Trophoblast cell (in vitro differentiated cells and primary cell): ENCODE data around the gene BLOC1S4.

Experiments used
- DNase-seq, 2 donors: peaks; one replicate each; pipeline ENCODE4 v3.0.0-alpha.2; 2016
- H2AFZ ChIP-seq: 2 replicates; pipeline ENCODE4 v1.6.1; 2013; ENCODE audit warnings: low read length, moderate library complexity, mild to moderate bottlenecking; ENCODE audit not compliant: insufficient read depth, poor library complexity
- H2AK5ac ChIP-seq: 2 replicates; pipeline ENCODE4 v1.6.1; 2013; ENCODE audit warnings: mild to moderate bottlenecking, low read length
- H2BK120ac ChIP-seq: 2 replicates; pipeline ENCODE4 v1.6.1; 2013; ENCODE audit warnings: low read length, mild to moderate bottlenecking, moderate library complexity; ENCODE audit not compliant: insufficient read depth, poor library complexity
- H2BK12ac ChIP-seq: 2 replicates; pipeline ENCODE4 v1.6.1; 2013; ENCODE audit warnings: mild to moderate bottlenecking, low read length, moderate library complexity
- H2BK5ac ChIP-seq: 2 replicates; pipeline ENCODE4 v1.6.1; 2013; ENCODE audit warnings: low read length, low read depth, moderate library complexity, mild to moderate bottlenecking; ENCODE audit not compliant: poor library complexity
- H3K14ac ChIP-seq: 2 replicates; pipeline ENCODE4 v1.6.1; 2013; ENCODE audit warnings: mild to moderate bottlenecking, low read length
- H3K18ac ChIP-seq: 2 replicates; pipeline ENCODE4 v1.6.1; 2013; ENCODE audit warnings: mild to moderate bottlenecking, low read length
- H3K23ac ChIP-seq: 2 replicates; pipeline ENCODE4 v1.6.1; 2013; ENCODE audit warnings: low read length
- H3K27ac ChIP-seq: 2 replicates; pipeline ENCODE4 v1.5.1; 2013; ENCODE audit warnings: low read depth, mild to moderate bottlenecking, inconsistent platforms, low read length, moderate library complexity
- H3K27me3 ChIP-seq: 2 replicates; pipeline ENCODE4 v1.6.1; 2013; ENCODE audit warnings: inconsistent platforms, mild to moderate bottlenecking, low read length, moderate library complexity; ENCODE audit not compliant: insufficient read depth
- H3K36me3 ChIP-seq, 2 experiments: 1 replicate in 1 of 2; 2 replicates in 1 of 2; pipeline ENCODE4 v1.6.1; 2013; ENCODE audit warnings: low read length in 2 of 2, mild to moderate bottlenecking in 2 of 2, moderate library complexity in 1 of 2; ENCODE audit not compliant: insufficient read depth in 2 of 2, control insufficient read depth in 1 of 2
- H3K4ac ChIP-seq: 2 replicates; pipeline ENCODE4 v1.6.1; 2013; ENCODE audit warnings: low read depth, mild to moderate bottlenecking, low read length, moderate library complexity
- H3K4me1 ChIP-seq, 2 experiments: 1 replicate in 1 of 2; 2 replicates in 1 of 2; pipeline ENCODE4 v1.6.1; 2013; ENCODE audit warnings: low read length in 2 of 2, mild to moderate bottlenecking in 2 of 2, moderate library complexity in 1 of 2; ENCODE audit not compliant: insufficient read depth in 2 of 2, control insufficient read depth in 1 of 2
- H3K4me2 ChIP-seq: 2 replicates; pipeline ENCODE4 v1.6.1; 2013; ENCODE audit warnings: inconsistent platforms, mild to moderate bottlenecking, low read length, moderate library complexity
- H3K4me3 ChIP-seq: 2 replicates; pipeline ENCODE4 v1.5.1; 2013; ENCODE audit warnings: mild to moderate bottlenecking, low read depth, low read length, inconsistent platforms
- H3K79me1 ChIP-seq: one replicate; pipeline ENCODE4 v1.6.1; 2013; ENCODE audit warnings: low read length
- H3K79me2 ChIP-seq: 2 replicates; pipeline ENCODE4 v1.6.1; 2013; ENCODE audit warnings: low read length, mild to moderate bottlenecking; ENCODE audit not compliant: control insufficient read depth, insufficient read depth, poor library complexity
- H3K9ac ChIP-seq: 2 replicates; pipeline ENCODE4 v1.6.1; 2013; ENCODE audit warnings: mild to moderate bottlenecking, low read length
- H3K9me3 ChIP-seq: 2 replicates; pipeline ENCODE4 v1.6.1; 2013; ENCODE audit warnings: low read depth, mild to moderate bottlenecking, control low read depth, inconsistent platforms, low read length; ENCODE audit not compliant: insufficient read depth
- H4K12ac ChIP-seq: 2 replicates; pipeline ENCODE4 v1.6.1; 2013; ENCODE audit warnings: low read depth, mild to moderate bottlenecking, low read length, moderate library complexity
- H4K8ac ChIP-seq: 2 replicates; pipeline ENCODE4 v1.6.1; 2013; ENCODE audit warnings: low read depth, mild to moderate bottlenecking, low read length, moderate library complexity
- H4K91ac ChIP-seq: one replicate; pipeline ENCODE4 v1.6.1; 2013; ENCODE audit warnings: low read depth, mild to moderate bottlenecking, low read length, moderate library complexity
- WGBS: extraction: QIAGEN DNeasy Blood & Tissue Kit; methylation state at CpG from one replicate; pipeline ENCODE4 v1.1.7; 2013; ENCODE audit warnings: missing lambda C conversion rate; ENCODE audit not compliant: insufficient read length, insufficient coverage; ENCODE audit errors: extremely low coverage; 5-methylcytosine and 5-hydroxymethylcytosine counted together

Gene BLOC1S4

DNA sequence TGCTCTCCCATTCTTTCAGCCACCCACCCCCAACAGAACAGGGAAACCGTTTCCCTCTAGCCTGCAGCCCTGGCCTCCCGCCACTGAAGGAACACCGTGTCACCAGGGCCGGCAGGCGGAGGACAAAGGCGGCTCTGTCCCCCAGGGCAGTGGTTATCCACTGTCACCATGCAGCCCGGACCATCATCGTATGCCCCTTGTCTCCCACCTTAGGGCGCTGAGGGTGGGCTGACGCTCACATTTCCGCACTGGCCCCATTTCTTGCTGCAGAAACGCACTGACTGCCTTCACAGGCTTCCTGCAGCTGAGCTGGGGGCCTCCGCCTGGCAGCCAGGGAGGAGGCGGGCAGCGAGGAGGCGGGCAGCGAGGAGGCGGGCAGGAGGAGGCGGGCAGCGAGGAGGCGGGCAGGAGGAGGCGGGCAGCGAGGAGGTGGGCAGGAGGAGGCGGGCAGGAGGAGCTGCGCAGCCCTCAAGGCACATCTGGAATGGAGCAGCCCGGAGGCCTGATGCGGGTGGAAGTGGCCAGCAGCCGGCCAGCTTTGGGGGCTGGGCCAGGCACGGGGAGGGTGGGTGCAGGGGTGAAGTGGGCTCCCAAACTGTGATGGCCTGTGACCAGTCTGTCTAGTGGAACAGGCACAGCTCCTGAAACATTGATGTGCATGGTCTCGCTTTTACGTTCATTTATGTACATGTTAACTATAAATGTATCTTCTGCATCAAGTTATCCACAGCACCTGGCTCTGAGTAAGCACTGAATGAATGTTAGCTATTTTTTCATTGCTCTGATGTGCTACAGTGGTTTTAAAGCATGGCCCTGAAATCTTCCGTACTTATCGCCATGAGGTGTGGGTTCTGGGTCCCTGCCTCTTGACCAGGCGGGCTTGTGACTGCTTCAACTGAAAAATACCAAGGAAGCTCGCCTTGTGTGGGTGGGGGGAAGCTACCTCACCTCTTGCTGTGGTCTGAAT is 46.0 kb downstream of the BLOC1S4 start:
- no peak overlapping the region for H2BK120ac ChIP-seq
- no peak overlapping the region for H4K8ac ChIP-seq
- H4K12ac ChIP-seq = no peak overlapping the region
- no peak overlapping the region for H3K4ac ChIP-seq
- no peak overlapping the region for H3K4me3 ChIP-seq
- no peak overlapping the region for H2AK5ac ChIP-seq
- H3K4me2 ChIP-seq = no peak overlapping the region
- no peak overlapping the region for H3K18ac ChIP-seq
- no peaks in the 10 kb centered on the region for H3K79me1 ChIP-seq
- H3K79me2 ChIP-seq = no peaks in the 10 kb centered on the region
- peak overlapping the region; percentile 11 for H4K91ac ChIP-seq
- H2BK12ac ChIP-seq = no peak overlapping the region
- H2BK5ac ChIP-seq = no peak overlapping the region
- peak; percentile 66 to 89 for DNase-seq
- no peak overlapping the region for H3K27ac ChIP-seq
- no CpG with 5 or more reads among the region's 35 CpGs for WGBS
- no peaks in the 10 kb centered on the region for H3K36me3 ChIP-seq
- H3K9me3 ChIP-seq = no peaks in the 10 kb centered on the region
- no peak overlapping the region for H3K14ac ChIP-seq
- no peak overlapping the region for H3K9ac ChIP-seq
- H3K27me3 ChIP-seq = no peaks in the 10 kb centered on the region
- H3K23ac ChIP-seq = no peak overlapping the region
- H3K4me1 ChIP-seq = peaks cover 0 to 10% of the 10 kb centered on the region in 2 experiments
- no peak overlapping the region for H2AFZ ChIP-seq

DNA sequence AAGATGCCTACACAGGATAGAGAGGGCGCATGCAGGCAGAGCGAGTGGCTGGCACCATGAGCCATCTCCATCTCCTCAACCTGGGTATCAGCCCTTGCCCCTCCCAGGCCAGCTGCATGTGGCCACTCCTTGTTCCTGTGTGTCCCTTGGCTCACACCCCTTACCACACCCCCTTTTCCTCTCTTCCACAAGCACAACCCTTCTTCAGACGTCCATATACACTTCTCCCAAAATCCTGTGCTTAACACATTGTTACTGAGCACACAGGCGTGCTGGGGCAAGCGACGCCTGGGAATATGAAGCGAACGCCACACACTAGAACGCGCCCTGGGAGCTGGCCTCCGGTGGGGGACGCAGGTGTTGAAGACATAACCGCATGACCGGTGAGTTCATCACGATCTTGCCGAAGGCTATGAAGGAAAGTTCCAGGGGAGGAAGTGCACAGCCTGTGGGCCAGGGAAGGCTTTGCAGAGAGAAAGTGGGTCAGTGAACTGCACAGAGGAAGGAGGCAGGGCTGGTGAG is 47.4 kb downstream of the BLOC1S4 start:
- WGBS = no CpG with 5 or more reads among the region's 16 CpGs
- Histone ChIP-seq H3K4me1 (peaks cover 3 to 12% of the 10 kb centered on the region in 2 experiments), H2AK5ac (no peak overlapping the region), H3K23ac (peak overlapping the region; percentile 17), H3K4ac (no peak overlapping the region), H3K9me3 (no peaks in the 10 kb centered on the region), H2BK12ac (no peak overlapping the region), H4K8ac (no peak overlapping the region), H3K9ac (no peak overlapping the region), H3K79me2 (no peaks in the 10 kb centered on the region), H3K27me3 (no peaks in the 10 kb centered on the region), H2BK5ac (no peak overlapping the region), H3K4me2 (no peak overlapping the region), H3K18ac (peak overlapping the region; percentile 22), H3K14ac (no peak overlapping the region), H4K91ac (no peak overlapping the region), H4K12ac (no peak overlapping the region), H3K36me3 (no peaks in the 10 kb centered on the region), H3K79me1 (no peaks in the 10 kb centered on the region), H2BK120ac (no peak overlapping the region), H3K4me3 (peak overlapping the region; percentile 6), H2AFZ (no peak overlapping the region), H3K27ac (no peak overlapping the region)
- peak; percentile 92 to 99 for DNase-seq

DNA sequence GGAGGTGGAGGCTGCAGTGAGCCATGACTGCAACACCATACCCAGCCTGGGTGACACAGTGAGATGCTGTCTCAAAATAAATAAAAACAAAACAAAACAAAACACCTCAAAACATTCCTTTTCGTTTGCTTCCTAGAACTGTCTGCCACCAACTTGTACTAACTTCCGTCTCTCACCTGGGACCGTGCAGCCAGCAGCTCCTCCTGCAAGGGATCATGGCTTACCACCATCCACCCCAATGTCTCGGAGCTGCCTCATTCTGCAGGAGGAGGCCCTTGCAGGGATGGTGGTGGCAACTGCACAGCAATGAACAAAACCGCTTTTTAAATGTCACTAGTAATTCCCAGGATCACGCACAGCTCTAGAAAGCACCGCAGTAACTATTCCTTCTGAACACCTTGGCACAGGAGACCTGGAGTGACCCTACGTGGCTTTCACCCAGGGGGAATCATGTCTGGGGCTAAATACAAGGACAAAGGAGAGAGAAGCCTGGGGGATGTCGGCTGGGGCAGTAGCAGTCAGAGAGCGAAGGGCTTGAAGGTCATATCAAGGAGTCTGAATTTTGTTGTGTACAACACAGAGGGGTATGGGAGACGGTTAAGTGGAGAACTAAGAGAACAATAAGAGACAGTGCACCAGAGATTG is 49.1 kb downstream of the BLOC1S4 start:
- Histone ChIP-seq H2BK5ac (no peak overlapping the region), H2BK12ac (no peak overlapping the region), H3K9ac (no peak overlapping the region), H3K23ac (no peak overlapping the region), H2BK120ac (no peak overlapping the region), H3K4me1 (peaks cover 6% of the 10 kb centered on the region in 2 experiments), H3K79me2 (no peaks in the 10 kb centered on the region), H2AK5ac (no peak overlapping the region), H3K36me3 (no peaks in the 10 kb centered on the region), H2AFZ (no peak overlapping the region), H3K9me3 (no peaks in the 10 kb centered on the region), H3K27ac (no peak overlapping the region), H4K8ac (no peak overlapping the region), H3K4ac (no peak overlapping the region), H3K4me2 (no peak overlapping the region), H3K18ac (no peak overlapping the region), H3K14ac (no peak overlapping the region), H3K4me3 (no peak overlapping the region), H4K12ac (no peak overlapping the region), H3K27me3 (no peaks in the 10 kb centered on the region), H3K79me1 (no peaks in the 10 kb centered on the region), H4K91ac (no peak overlapping the region)
- no CpG with 5 or more reads among the region's 11 CpGs for WGBS
- no peak for DNase-seq

DNA sequence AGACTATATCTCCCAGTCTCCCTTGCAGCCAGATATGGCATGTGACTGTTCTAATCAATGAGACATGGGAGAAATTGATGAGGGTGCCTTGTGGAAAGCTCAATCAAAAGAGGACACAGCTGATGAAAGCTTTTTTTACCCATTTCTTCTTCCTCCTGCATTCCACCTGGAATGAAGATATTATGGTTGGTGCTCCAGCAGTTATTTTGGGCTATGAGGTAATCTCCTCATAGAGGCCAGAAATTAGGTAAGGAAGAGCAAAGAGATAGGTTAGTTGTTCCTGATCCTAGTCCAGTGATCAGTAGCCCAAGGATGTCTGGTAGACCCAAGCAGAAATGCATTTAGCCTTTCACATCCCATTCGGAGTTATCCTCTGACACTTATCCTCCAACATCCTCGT is 49.7 kb downstream of the BLOC1S4 start:
- H3K4me3 ChIP-seq = no peak overlapping the region
- no peaks in the 10 kb centered on the region for H3K27me3 ChIP-seq
- H3K27ac ChIP-seq = no peak overlapping the region
- DNase-seq = no peak
- H4K12ac ChIP-seq = no peak overlapping the region
- H3K4me1 ChIP-seq = peaks cover 8 to 10% of the 10 kb centered on the region in 2 experiments
- H3K14ac ChIP-seq = no peak overlapping the region
- H2BK5ac ChIP-seq = no peak overlapping the region
- H3K4me2 ChIP-seq = no peak overlapping the region
- H3K9me3 ChIP-seq = no peaks in the 10 kb centered on the region
- no peaks in the 10 kb centered on the region for H3K36me3 ChIP-seq
- no CpG with 5 or more reads among the region's 2 CpGs for WGBS
- no peak overlapping the region for H2AFZ ChIP-seq
- H3K23ac ChIP-seq = no peak overlapping the region
- no peak overlapping the region for H4K8ac ChIP-seq
- no peak overlapping the region for H2AK5ac ChIP-seq
- H3K79me1 ChIP-seq = no peaks in the 10 kb centered on the region
- H3K4ac ChIP-seq = no peak overlapping the region
- no peak overlapping the region for H4K91ac ChIP-seq
- no peak overlapping the region for H2BK12ac ChIP-seq
- H3K9ac ChIP-seq = no peak overlapping the region
- no peak overlapping the region for H3K18ac ChIP-seq
- H2BK120ac ChIP-seq = no peak overlapping the region
- no peaks in the 10 kb centered on the region for H3K79me2 ChIP-seq
